Body of pancreas (tissue), 4 donors: ENCODE measurements around the gene ELAVL4.

Experiments used
- CTCF ChIP-seq, 7 experiments: fragments of 450-650 bp in 4 of 7; fragments of 200-600 bp in 3 of 7; sonication (generic) in 3 of 7; IDR thresholded peaks; one replicate each; pipeline ENCODE4 v1.5.1; 2016 to 2019; ENCODE audit warnings: antibody characterized with exemption in 7 of 7
- POLR2A ChIP-seq, 3 donors: fragments of 450-650 bp; IDR thresholded peaks; one replicate each; pipeline ENCODE4 v1.6.1; 2016; ENCODE audit warnings: antibody characterized with exemption in 3 of 3, mild to moderate bottlenecking in 2 of 3

DNA sequence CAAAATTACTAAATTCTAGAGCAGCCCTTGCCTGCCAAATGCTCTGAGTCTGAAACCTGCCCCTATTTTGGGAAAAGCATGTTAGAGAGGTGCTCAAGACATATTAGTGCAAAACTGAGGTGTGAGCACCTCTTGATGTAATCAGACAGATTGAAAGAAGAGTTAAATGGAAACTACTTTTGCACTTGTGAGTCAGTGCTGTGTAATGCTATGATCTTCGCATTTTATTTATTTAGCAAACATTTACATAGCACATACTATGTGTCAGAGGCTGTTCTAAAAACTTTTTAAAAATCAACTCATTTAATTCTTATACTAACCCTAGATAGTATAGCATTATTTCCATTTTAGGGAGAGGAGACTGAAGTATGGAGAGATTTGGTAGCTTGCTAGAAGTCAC, 138.1 kb downstream of the ELAVL4 start:
- no peak for TF ChIP-seq CTCF (IDR thresholded peaks at IDR 0.05)
- TF ChIP-seq POLR2A (IDR thresholded peaks at IDR 0.05) = no peak
